IPS-18c (cell line): ENCODE data around the gene OSTF1.
A peak's percentile ranks its signal among the peaks of the same experiment; 100 is the strongest.

Source experiments
- H3K4me3 ChIP-seq: 2 replicates; pipeline ENCODE4 v1.7.0; 2013; ENCODE audit warnings: low read depth, mild to moderate bottlenecking, low read length, moderate library complexity; ENCODE audit not compliant: insufficient read depth
- H3K9me3 ChIP-seq: one replicate; pipeline ENCODE4 v1.6.1; 2013; ENCODE audit warnings: mild to moderate bottlenecking, low read length, moderate library complexity; ENCODE audit not compliant: control insufficient read depth, insufficient read depth

OSTF1 gene

DNA sequence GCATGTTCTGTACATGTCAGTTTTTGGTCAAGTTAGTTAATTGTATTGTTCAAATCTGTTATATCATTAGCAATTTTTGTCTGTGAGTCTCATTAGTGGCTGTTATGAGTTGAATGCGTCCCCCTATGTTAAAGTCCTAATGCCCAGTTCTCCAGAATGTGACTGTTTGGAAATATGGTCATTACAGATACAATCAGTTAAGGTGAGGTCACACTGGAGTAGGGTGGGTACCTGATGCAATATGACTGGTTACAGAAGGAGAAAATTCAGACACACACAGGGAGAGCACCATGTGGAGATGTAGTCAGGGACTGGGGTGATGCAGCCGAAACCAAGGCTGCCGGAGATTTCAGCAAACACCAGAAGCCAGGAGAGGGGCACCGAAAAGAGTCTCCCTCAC is 15.4 kb upstream of the OSTF1 start:
- H3K9me3 ChIP-seq = no peaks in the 10 kb centered on the region

GRCh38 chr9:75081632-75082031 is 6.7 kb upstream of the OSTF1 start:
- no peak overlapping the region for H3K4me3 ChIP-seq
- no peaks in the 10 kb centered on the region for H3K9me3 ChIP-seq

More for the DNA sequence above, 15.4 kb upstream of the OSTF1 start:
- no peak overlapping the region for H3K4me3 ChIP-seq

- H3K4me3 ChIP-seq = no peak overlapping the region
- no peaks in the 10 kb centered on the region for H3K9me3 ChIP-seq
Measured at GRCh38 chr9:75083188-75083970, 4.9 kb upstream of the OSTF1 start.

DNA sequence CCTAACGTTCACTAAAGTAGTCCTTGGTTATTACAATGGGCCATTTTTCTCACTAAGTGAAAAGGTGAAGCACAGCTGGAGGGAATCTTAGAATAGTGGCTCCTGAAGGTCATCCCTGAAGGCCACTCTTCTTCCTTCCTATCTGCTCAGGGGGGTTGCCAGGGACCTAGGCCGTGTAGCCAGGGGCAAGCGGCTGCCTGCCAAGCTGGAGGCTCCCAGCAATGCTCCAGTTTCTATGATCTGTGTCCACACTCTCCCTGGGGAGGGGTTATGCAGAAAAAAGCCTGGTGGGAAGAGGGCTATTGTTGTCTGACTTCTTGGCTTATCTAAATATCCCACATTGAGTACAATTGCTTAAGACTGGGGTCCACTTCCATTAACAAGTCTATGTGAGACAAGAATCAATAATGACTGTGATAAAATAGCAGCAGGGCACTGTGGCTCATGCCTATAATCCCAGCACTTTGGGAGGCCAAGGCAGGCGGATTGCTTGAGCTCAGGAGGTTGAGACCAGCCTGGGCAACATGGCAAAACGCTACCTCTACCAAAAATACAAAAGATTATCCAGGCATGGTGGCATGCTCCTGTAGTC is 4.1 kb upstream of the OSTF1 start:
- Histone ChIP-seq H3K9me3 (no peaks in the 10 kb centered on the region), H3K4me3 (no peak overlapping the region; the same call in 1 of the 2 replicates)

DNA sequence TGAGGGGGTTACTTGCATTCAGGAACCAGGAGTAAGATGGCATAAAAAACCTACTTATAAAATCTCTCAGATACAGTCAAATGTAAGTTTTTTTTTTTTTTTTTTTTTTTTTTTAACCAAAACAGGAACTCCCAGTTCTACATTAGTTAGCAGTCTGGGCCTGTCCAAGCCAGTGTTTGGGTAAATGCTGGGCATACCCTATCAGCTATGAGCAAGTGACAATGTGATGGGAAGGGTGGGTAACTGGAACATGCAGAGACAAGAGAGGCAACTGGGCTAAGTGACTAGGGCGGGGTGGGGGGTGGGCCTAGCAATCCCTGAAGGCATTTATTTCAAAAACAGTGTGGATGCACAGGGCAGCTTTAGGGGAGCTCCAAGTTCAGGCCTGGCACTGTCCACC is 2.7 kb upstream of the OSTF1 start:
- Histone ChIP-seq H3K9me3 (no peaks in the 10 kb centered on the region), H3K4me3 (no peak overlapping the region)

GRCh38 chr9:75086541-75087288 is 1.6 kb upstream of the OSTF1 start:
- H3K4me3 ChIP-seq = peak overlapping the region; percentile 85; the same call in 1 of the 2 replicates

GRCh38 chr9:75087289-75087823 is 958 bp upstream of the OSTF1 start:
- Histone ChIP-seq H3K9me3 (no peaks in the 10 kb centered on the region), H3K4me3 (peak overlapping the region; percentile 85)

More at GRCh38 chr9:75086541-75087288, 1.6 kb upstream of the OSTF1 start:
- no peaks in the 10 kb centered on the region for H3K9me3 ChIP-seq

DNA sequence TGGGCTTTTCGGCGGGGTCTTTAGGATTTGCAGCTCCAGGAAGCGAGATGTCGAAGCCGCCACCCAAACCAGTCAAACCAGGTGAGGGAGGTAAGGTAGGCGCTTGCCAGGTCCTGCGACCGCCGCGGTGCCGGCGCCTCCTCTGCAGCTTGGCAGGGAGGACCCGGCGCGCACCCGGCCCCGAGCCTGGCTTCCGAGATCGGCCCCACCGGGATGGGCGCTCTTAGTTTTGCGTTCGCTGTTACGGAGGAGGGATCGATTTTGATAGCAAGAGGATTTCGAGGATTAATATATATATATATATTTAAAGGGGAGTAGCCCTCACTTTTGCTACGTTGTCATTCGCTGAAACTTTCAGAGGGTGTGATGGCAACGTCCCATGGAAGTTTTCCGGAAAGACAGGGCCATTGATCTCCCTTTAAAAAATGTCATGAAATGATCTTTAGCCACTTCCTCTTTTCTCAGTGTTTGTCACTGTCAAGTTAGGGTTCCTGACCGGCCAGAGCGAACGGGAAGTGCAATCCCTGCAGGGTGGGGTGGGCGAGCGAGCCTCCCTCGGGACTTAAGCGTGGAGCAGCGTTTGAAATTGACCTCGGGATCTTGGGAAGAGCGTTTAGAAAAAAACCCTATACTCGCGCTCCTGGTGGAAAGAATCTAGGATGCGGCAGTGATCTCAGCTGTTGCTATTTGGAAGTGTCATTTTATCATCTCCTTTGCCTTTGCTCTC is 495 bp downstream of the OSTF1 start:
- Histone ChIP-seq H3K4me3 (peak overlapping the region; percentile 68), H3K9me3 (no peaks in the 10 kb centered on the region)

GRCh38 chr9:75089373-75089766 is 1.1 kb downstream of the OSTF1 start:
- Histone ChIP-seq H3K9me3 (no peaks in the 10 kb centered on the region), H3K4me3 (peak overlapping the region; percentile 68; the same call in 1 of the 2 replicates)

DNA sequence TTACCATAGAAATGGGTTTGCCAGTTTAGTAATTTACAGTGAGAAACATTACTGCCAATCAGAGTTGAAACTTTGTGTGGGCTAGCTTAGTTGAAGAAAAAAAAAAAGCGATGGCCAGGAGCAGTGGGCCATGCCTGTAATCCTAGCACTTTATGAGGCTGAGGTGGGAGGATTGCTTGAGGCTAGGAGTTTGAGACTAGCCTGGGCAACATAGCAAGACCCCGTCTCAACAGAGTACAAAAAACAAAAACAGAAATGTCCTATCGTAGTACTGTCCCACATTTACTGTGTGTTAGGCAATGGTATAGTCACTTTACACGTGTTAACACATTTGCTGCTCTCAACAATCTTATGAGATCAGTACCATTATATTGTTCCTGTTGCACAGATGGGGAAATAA is 2.3 kb downstream of the OSTF1 start:
- no peaks in the 10 kb centered on the region for H3K9me3 ChIP-seq
- H3K4me3 ChIP-seq = no peak overlapping the region

DNA sequence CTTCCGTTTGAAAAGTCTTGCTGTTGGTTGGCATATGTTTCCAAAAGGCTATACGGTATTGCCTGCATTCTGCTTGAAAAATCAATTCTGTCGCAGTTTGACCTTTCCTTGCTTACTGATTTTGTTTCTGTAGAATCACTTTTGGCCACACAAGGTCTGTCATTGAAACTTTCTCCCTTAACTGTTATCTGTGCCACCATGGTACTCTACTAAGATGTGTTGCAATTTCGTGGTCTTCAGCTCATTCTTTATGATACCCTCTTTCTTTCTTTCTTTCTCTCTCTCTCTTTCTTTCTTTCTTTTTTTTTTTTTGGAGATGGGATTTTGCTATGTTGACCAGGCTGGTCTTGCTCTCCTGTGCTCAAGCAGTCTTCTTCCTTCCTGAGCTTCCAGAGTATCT is 4.5 kb downstream of the OSTF1 start:
- no peaks in the 10 kb centered on the region for H3K9me3 ChIP-seq

DNA sequence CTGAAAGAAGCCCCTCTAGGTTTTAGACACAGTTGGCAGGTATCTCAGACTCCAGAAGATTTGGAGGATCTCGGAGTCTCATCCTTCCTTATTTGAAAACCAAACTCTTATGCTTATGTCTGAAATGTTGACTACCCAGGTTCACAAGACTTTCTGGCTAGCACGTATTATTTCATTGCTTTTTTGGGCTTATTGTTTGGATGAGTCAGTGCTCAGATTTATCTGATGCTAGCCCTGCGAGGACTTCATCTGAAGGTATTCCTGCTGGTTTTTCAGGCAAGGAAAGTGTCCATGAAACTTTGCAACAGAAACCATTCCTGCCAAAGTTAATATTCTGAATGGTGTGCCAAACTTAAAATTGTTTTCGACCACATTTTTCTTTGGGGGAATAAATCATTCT is 8.5 kb downstream of the OSTF1 start:
- no peak overlapping the region for H3K4me3 ChIP-seq
- H3K9me3 ChIP-seq = no peaks in the 10 kb centered on the region

More for the DNA sequence above, 4.5 kb downstream of the OSTF1 start:
- H3K4me3 ChIP-seq = no peak overlapping the region

GRCh38 chr9:75101004-75101588 is 12.8 kb downstream of the OSTF1 start:
- Histone ChIP-seq H3K4me3 (no peak overlapping the region), H3K9me3 (no peaks in the 10 kb centered on the region)

DNA sequence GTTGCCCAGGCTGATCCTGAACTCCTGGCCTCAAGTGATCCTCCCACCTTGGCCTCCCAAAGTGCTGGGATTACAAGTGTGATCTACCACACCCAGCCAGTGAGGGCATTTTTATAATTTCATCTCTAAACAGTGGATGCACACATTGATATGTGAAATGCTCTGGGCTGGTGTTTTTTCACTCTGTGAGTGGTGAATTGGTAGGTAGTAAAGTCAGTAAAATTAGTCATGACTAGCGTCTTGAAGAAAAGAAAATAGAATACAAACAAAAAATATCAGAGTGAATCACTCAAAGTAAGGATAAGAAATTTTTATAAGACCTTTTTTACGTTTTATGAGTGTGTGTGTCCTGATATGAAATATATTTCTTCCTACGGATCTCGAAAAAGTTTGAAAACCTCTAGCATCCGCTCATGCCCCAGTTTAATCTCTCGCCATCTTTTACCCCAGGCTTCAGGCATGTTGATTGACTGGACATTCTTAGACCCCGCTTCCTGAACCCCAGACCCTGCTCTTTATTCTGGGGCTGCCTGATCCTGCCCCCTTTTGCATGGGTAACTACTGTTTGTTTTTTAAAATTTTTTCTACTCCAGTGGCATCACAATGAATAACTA is 14.0 kb downstream of the OSTF1 start:
- Histone ChIP-seq H3K4me3 (no peak overlapping the region), H3K9me3 (no peaks in the 10 kb centered on the region)

GRCh38 chr9:75104607-75105006 is 16.3 kb downstream of the OSTF1 start:
- no peak overlapping the region for H3K4me3 ChIP-seq

GRCh38 chr9:75105019-75105540 is 16.8 kb downstream of the OSTF1 start:
- H3K9me3 ChIP-seq = no peaks in the 10 kb centered on the region

More at GRCh38 chr9:75104607-75105006, 16.3 kb downstream of the OSTF1 start:
- H3K9me3 ChIP-seq = no peaks in the 10 kb centered on the region

More at GRCh38 chr9:75105019-75105540, 16.8 kb downstream of the OSTF1 start:
- H3K4me3 ChIP-seq = no peak overlapping the region
